ENCODE data around the gene TRIM41.

TRIM41 gene

GRCh38 chr5:181197326-181197951, 25.6 kb upstream of the TRIM41 start:
- H3K4me3 ChIP-seq (ENCODE audit: low read depth, low read length) = no peak overlapping the region
- TF ChIP-seq CTCF (IDR thresholded peaks at IDR 0.05; ENCODE audit: low read depth, low read length) (no peak), POLR2A (IDR thresholded peaks at IDR 0.05; ENCODE audit: extremely low read depth, insufficient read length) (no peak), MYC (IDR thresholded peaks at IDR 0.05; ENCODE audit: low read depth, low read length) (no peak)
- TF ChIP-seq, protein P1, sequence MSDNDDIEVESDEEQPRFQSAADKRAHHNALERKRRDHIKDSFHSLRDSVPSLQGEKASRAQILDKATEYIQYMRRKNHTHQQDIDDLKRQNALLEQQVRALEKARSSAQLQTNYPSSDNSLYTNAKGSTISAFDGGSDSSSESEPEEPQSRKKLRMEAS (IDR thresholded peaks at IDR 0.05; ENCODE audit: low read depth, low read length) = no peak
- no peak for DNase-seq (ENCODE audit: low read depth)

DNA sequence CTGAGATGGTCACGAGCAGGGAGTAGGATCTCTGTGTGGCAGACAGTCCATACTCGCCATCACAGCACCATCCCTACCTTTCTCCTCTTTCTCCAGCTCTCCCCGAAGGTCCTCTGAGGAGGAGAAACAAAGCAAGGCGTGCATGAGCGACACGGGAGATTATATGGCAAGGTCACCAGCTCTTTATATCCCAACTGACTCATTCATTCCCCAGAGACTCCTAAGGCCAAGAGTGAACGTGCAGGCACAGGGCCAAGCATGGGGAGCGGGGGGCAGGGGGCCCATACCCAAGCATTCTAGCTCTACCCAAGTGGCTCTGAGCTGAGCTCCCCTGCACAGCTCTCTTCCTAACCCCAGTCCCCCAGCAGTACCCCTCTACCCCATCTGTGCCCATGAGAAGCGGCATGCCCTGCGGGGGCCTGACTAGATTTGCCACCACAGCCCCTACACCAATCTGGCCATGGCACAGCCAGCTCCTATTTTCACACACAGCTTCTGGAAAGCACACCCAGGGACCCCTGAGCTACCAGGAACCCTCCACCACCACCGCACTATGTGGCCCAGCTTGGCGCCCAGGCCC, 24.9 kb upstream of the TRIM41 start:
- peak; percentile 53 for DNase-seq (ENCODE audit: low read depth)
- no peak overlapping the region for H3K4me3 ChIP-seq (ENCODE audit: low read depth, low read length)
- TF ChIP-seq MYC (IDR thresholded peaks at IDR 0.05; ENCODE audit: low read depth, low read length) = no peak
- TF ChIP-seq CTCF (IDR thresholded peaks at IDR 0.05; ENCODE audit: low read depth, low read length) = no peak
- TF ChIP-seq, protein P1 (IDR thresholded peaks at IDR 0.05; ENCODE audit: low read depth, low read length) = no peak
- TF ChIP-seq POLR2A (IDR thresholded peaks at IDR 0.05; ENCODE audit: extremely low read depth, insufficient read length) = no peak

DNA sequence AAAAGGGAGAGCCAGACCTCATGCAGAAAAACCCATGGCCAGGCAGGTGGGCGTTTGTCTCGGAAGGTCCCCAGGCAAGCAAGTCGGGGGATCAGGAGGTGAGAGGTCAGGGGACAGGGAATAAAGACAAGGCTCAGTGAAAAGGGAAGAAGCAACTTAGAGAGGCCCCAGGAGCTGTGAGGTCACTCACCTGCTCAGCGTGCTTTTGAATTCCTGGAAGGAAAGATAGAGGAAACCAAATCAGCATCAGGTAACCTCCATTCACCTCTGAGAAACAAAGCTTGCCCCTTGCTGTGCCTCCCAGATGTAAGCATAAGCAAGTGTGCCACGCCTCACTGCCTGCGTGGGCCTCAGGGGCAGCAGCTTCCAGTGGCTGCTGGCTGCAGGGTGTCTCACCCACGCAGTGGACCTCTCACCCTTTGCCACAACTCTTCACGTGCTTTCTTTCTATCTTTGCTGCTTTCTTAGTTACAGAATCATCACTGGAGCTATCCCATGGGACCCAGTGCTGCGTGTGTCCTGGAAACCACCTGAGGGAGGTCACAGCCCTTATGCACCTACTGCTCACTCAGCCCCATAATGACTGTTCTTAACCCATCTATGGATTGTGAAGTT, 24.1 kb upstream of the TRIM41 start:
- DNase-seq (ENCODE audit: low read depth) = no peak
- no peak for TF ChIP-seq POLR2A (IDR thresholded peaks at IDR 0.05; ENCODE audit: extremely low read depth, insufficient read length)
- TF ChIP-seq, protein P1 (IDR thresholded peaks at IDR 0.05; ENCODE audit: low read depth, low read length) = no peak
- TF ChIP-seq MYC (IDR thresholded peaks at IDR 0.05; ENCODE audit: low read depth, low read length) = no peak
- no peak for TF ChIP-seq CTCF (IDR thresholded peaks at IDR 0.05; ENCODE audit: low read depth, low read length)
- H3K4me3 ChIP-seq (ENCODE audit: low read depth, low read length) = no peak overlapping the region

DNA sequence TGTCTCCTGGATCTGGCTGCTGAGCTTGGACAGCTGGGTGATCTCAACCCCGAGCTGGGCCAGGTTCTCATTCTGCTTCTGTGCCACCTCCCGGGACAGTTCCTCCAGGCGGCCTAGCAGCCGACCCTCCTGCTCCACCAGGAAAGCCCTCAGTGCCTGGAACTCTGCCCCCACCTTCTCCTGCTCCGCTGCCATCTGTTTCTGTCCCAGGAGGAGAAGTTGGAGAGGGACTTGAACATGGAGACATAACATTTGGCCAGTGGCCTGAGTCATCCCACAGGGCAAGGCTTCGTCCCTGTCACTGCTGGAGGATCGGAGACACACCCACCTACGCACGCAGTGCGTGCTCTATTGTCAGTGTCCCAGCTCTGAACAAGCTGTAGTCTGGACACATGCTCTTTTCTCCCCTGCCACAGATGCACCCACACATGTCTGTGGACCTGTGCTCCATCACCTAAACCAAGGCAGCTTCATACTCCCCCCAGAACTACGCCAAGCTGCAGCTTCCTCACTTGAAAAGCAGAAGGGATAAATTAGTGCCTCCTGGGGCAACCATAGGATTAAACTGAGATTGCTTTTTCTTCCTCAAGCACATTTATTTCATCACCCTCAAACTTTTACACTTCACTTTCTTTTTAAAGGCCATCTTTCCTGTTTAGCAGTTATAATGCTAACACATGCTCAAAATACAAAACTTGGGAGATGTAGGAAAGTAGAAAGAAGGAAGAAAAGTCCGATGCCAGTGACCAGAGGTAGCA, 23.0 kb upstream of the TRIM41 start:
- no peak overlapping the region for H3K4me3 ChIP-seq (ENCODE audit: low read depth, low read length)
- TF ChIP-seq CTCF (IDR thresholded peaks at IDR 0.05; ENCODE audit: low read depth, low read length) = no peak
- no peak for TF ChIP-seq POLR2A (IDR thresholded peaks at IDR 0.05; ENCODE audit: extremely low read depth, insufficient read length)
- TF ChIP-seq, protein P1 (IDR thresholded peaks at IDR 0.05; ENCODE audit: low read depth, low read length) = no peak
- no peak for TF ChIP-seq MYC (IDR thresholded peaks at IDR 0.05; ENCODE audit: low read depth, low read length)

DNA sequence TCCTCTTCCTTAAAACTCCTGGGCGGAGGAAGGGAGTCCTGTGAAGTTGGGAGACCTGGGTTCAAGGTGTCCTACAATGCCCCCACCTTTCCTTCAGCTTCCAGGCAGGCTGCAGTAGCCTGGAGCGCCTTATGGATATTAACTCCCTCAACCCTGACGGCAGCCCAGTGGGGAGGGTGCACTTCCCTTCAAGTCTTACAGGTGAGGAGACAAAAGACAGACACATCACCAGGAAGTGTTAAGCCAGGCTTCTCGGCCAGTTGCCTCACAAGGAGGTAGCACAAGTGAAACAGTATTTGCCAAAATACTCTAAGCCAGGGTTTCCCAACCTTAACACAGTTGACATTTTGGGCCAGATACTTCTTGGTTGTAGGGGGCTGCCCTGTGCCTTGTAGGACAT, 22.3 kb upstream of the TRIM41 start:
- no peak for TF ChIP-seq POLR2A (IDR thresholded peaks at IDR 0.05; ENCODE audit: extremely low read depth, insufficient read length)
- TF ChIP-seq MYC (IDR thresholded peaks at IDR 0.05; ENCODE audit: low read depth, low read length) = no peak
- TF ChIP-seq CTCF (IDR thresholded peaks at IDR 0.05; ENCODE audit: low read depth, low read length) = no peak
- TF ChIP-seq, protein P1 (IDR thresholded peaks at IDR 0.05; ENCODE audit: low read depth, low read length) = no peak
- no peak for DNase-seq (ENCODE audit: low read depth)
- H3K4me3 ChIP-seq (ENCODE audit: low read depth, low read length) = no peak overlapping the region

More for the DNA sequence above, 23.0 kb upstream of the TRIM41 start:
- no peak for DNase-seq (ENCODE audit: low read depth)

All from NB4 (cell line).